ENCODE results near the gene CLEC20A.

DNA sequence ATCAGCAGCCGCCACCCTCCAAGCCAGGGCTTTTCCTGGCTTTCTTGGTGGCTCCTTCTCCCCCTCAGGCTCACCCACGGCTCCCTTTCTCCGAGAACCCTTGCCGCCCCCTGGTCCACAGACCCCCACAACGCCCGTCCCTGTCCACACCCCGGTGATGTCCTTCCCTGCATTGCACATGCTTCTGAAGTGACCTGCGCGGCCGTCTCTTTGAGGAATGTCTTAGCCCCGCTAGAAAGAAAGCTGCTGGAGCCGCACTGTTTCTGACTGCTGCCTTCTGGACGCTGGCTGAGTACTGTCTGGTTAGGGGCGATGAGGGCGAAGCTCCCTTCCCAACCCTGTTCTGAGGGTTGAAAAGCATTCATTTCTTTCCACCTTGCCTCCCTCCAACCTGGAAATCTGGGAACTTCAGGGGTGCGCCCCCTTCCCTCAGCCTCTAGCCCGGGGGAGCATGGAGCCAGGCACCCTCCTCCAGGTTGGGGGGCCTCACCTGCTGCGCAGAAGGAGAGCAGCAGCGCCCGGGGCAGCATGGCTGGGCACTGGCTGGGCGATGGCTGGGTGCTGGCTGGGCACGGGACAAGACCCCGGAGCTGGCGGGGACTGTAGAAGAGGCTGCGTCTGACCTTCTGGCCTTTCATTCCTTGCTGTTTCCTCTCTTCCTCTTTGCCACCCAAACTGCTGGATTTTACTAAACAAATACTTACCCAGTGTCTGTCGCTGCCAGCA lies at the start of gene CLEC20A:
- TF ChIP-seq EZH2 (IDR thresholded peaks at IDR 0.05) (no peak), POLR2AphosphoS5 (IDR thresholded peaks at IDR 0.05; ENCODE audit: borderline replicate concordance, low read depth, low read length) (no peak)

Data from SK-N-MC (cell line).